Right forelimb (tissue), 1 donor: ENCODE results near the gene CAMP.
A peak's percentile ranks its signal among the peaks of the same experiment; 100 is the strongest.

Experiments
- DNase-seq: peaks from one replicate; pipeline ENCODE4 v3.0.0-alpha.2; 2018

The CAMP gene

GRCh38 chr3:48215019-48215418 is 8.3 kb upstream of the CAMP start:
- DNase-seq = no peak

GRCh38 chr3:48215466-48215865 is 7.8 kb upstream of the CAMP start:
- no peak for DNase-seq

- DNase-seq = no peak
These were observed 7.4 kb upstream of the CAMP start for GRCh38 chr3:48215876-48216275.

- no peak for DNase-seq
These were observed 5.8 kb upstream of the CAMP start for GRCh38 chr3:48217449-48217848.

- no peak for DNase-seq
These were observed 4.8 kb upstream of the CAMP start for GRCh38 chr3:48218537-48218936.

GRCh38 chr3:48219543-48219942 is 3.8 kb upstream of the CAMP start:
- DNase-seq = no peak

- DNase-seq = no peak
These were observed 2.5 kb upstream of the CAMP start for GRCh38 chr3:48220746-48221145.

GRCh38 chr3:48225587-48225986 is 2.3 kb downstream of the CAMP start:
- no peak for DNase-seq

GRCh38 chr3:48226939-48227338 is 3.6 kb downstream of the CAMP start:
- DNase-seq = no peak

- no peak for DNase-seq
These were observed 8.9 kb downstream of the CAMP start for GRCh38 chr3:48232232-48232631.

- peak; percentile 66 for DNase-seq
These were observed 9.4 kb downstream of the CAMP start for GRCh38 chr3:48232734-48233133.

GRCh38 chr3:48233542-48233941 is 10.2 kb downstream of the CAMP start:
- DNase-seq = no peak

GRCh38 chr3:48236531-48236930 is 13.2 kb downstream of the CAMP start:
- DNase-seq = no peak

- DNase-seq = no peak
These were observed 15.3 kb downstream of the CAMP start for GRCh38 chr3:48238531-48239085.

GRCh38 chr3:48240000-48240963 is 17.0 kb downstream of the CAMP start:
- no peak for DNase-seq

GRCh38 chr3:48241796-48242455 is 18.6 kb downstream of the CAMP start:
- DNase-seq = no peak

GRCh38 chr3:48243886-48244285 is 20.6 kb downstream of the CAMP start:
- no peak for DNase-seq

GRCh38 chr3:48244461-48244860 is 21.2 kb downstream of the CAMP start:
- no peak for DNase-seq

- DNase-seq = no peak
These were observed 21.8 kb downstream of the CAMP start for GRCh38 chr3:48245136-48245535.

GRCh38 chr3:48247401-48247811 is 24.1 kb downstream of the CAMP start:
- no peak for DNase-seq

GRCh38 chr3:48248095-48248850 is 25.0 kb downstream of the CAMP start:
- DNase-seq = no peak

- DNase-seq = no peak
These were observed 33.3 kb downstream of the CAMP start for GRCh38 chr3:48256557-48256956.

- DNase-seq = no peak
These were observed 35.2 kb downstream of the CAMP start for GRCh38 chr3:48258530-48258929.
